GM21786 (cell line): Measurements from ENCODE around the gene FAXC.
"Not testable (repeated sequence)": the region's sequence is repeated elsewhere in the genome, so short reads cannot be mapped to it uniquely, and the experiment has no call there.

ENCODE experiments used
- ATAC-seq: cut with Tn5 transposase; IDR thresholded peaks from one replicate; pipeline ENCODE4 v1.9.1; 2021; ENCODE audit not compliant: unreplicated experiment

FAXC gene

DNA sequence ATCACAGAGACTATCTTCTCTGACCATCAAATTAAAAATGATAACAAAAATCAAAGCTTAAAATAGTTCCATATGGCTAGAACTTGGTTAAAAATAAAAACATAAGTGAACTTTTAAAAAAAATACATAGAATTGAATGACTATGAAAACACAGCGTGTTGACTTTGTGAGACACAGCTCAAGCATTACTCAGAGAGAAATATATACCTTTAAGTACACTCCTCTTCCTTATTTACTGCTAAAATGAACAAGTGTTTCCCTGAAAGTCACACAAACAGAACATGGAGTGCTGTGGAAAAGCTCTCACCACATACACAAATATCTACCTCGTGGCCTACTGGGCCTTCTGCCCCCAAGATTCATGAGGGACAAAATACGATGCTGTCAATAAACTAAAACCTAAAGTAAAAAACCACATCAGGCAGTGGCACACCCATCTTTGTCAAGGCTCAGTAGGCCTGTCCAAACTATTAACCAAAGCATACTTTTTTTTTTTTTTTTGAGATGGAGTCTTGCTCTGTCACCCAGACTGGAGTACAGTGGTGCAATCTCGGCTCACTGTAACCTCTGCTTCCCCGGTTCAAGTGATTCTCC, 7.5 kb downstream of the FAXC start:
- peak; percentile 59 for ATAC-seq

DNA sequence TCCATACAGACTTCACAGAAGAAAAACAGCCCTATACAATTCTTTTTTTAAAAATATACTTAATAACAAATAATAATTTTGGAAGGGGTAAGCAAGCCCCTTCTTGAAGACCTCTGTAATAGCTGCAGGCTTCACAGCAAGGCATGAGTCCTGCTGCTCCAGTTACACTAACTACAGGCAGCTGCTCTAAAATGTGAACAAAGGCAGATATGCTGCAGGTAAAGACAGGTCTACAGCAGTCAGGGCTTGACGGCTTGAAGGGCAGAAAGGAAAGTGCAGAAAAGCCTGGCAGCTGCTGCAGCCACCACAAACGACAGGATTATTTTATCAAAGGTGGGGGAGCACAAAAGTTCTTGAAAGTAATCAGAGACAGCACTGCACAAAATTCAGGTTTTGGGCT, 11.3 kb downstream of the FAXC start:
- no peak for ATAC-seq

DNA sequence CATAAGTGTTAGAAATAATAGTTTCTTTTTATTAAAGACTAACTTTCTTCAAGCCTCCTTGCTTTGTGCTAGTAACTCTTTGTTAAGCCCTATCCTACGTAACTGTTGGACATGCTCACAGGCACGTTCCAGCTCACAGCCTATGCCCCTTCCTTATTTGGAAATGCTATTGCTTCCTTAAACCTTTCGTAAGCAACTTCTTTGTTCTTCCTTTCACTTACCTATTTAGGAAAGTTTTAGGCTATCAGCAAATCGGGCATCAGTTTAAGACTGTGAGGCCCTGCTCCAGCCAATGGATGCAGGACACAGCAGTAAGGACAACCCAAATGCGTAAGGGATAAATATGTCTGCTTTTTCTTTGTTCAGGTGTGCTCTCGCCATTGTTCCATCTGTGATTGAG, 14.2 kb downstream of the FAXC start:
- not testable (repeated sequence) for ATAC-seq

- ATAC-seq = peak; percentile 25
Observed at GRCh38 chr6:99334526-99335127, 14.8 kb downstream of the FAXC start.

- ATAC-seq = peak; percentile 91
Observed at GRCh38 chr6:99333068-99333467, 16.4 kb downstream of the FAXC start.

GRCh38 chr6:99331531-99331930, 17.9 kb downstream of the FAXC start:
- ATAC-seq = no peak

DNA sequence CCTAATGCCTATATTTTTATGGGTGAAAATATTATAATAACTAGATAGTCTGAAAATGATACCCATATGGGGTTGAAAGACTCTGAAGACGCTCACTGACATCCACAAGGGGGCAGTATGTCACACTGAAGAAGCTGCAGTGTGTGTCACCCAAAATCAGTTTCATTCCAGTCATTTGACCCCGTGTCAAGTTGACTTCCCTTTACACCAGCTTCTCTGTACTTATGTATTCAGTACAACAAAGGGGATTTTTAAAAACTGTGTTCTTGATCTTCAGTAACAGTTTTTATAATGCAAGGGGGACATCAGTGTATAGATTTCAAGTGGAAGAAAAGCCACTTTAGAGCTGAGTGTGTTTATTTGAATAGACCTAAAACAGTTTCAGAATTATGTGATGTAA, 19.3 kb downstream of the FAXC start:
- ATAC-seq = peak; percentile 69

DNA sequence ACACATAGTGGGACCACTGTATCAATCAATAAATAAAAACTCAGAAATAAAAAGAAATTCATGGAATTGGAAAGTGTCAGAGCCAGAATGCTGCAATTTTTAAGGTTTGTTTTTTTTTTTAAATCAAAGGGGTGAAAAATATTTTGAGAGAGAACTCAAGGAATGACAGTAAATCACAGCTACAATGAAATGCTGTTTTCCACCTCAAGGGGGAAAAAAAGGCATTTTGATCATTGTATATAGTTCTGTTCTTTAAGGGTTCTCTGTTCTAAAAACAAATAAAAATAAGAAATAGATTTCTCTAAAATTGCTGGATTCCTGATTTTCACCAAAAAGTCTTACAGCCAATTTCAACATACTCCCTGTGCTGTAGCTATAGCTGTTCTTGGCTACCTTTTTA, 24.5 kb downstream of the FAXC start:
- ATAC-seq = no peak

DNA sequence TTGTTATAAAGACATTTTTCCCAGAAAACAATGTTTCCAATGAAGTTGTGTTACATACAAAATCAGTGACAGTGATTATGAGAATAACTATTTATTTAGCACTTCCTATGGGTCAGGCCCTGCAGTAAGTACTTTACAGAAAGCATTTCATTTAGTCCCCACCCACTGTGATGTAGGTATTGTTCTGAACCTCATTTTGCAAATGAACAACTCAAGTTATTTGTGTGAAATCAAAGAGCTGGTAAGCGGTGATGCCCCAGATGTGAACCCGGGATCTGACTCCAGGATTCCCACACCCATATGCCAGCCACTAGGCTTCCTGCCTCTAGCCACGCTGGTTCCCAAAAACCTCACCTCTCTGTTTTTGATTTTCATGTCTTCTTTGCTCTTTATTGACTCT, 30.9 kb downstream of the FAXC start:
- ATAC-seq = no peak

DNA sequence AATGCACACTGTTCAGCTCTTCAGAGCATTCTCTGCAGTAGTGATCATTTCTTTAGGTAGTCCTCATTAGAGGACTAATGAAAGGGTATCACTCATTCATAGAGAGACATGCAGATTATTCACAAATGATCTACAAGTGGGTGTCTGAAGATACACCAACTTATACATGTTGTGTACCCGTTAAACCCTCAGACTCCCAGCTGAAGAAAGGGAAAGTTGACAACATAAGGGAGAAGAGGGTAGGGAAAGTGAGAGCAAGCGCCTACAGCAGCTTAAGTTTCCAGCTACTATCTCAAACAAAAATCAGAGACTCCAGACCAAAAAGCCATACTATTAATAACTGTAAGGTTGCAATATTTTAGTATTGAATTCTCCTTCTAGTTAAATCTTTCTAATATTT, 37.1 kb downstream of the FAXC start:
- ATAC-seq = no peak

GRCh38 chr6:99310553-99310952, 38.9 kb downstream of the FAXC start:
- ATAC-seq = no peak

DNA sequence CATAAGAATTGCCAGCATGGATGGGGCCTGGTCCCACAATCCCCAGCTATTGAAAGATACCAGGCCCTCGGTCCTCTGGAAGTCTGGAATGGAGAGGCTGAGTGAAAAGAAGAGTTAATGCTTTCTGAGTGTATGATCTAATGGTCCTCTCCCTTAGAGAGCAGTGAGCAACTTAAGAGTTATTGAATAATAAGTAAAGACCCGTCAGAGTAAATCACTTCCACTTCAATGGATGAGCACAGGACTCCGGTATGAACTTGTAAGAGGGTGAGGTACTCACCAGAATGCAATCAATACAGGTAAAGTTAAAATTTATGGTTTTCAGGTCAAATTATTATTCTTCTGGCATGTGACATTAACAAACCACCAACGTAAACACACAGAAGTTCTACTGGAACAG, 39.9 kb downstream of the FAXC start:
- no peak for ATAC-seq

DNA sequence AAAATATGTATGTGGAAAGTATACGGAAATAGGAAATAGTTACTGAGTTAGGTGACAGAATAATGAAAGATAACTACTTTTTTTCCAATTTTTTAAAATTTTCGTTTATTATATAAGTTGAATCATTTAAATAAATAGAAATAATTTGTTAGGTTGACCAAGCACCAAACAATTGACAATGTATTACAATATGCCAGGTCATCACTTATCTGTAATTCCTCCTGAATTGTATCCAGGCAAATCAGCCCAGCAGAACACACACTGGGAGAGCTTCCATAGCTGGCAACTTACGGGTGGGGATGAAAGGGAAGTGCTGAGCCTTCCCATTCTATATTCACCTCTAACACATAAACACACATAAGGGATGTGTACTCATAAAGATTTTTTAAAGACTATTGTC, 40.7 kb downstream of the FAXC start:
- ATAC-seq = no peak

DNA sequence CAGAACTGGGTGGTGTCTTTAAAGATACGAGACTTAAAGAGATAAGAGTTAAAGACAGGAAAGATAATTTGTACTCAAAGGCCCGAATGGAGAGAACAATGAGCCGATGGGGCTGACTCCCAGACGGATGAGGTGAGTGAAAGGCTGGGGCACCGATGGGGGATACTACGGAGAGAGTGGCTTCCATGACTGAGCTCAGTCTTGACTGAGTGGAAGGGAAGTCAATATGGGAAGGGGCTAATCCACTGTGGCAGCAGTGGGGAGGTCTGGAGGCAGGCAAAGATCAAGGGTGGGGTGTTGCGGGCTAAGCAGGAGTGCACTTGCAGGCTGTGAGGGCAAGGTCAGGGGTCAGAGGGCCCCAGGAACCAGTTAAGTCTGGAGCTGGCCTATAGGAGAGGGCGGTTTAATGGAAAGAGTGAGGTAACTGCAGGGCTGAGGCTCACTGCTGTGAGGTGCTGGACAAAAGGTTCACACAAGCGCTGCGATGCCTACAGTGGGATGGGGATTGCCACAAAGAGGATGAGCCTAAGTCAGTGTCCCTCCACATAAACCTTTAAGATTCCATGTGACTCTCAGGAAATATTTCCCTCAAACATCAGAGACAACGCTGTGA, 42.1 kb downstream of the FAXC start:
- no peak for ATAC-seq

- no peak for ATAC-seq
Observed at GRCh38 chr6:99306341-99306740, 43.1 kb downstream of the FAXC start.

DNA sequence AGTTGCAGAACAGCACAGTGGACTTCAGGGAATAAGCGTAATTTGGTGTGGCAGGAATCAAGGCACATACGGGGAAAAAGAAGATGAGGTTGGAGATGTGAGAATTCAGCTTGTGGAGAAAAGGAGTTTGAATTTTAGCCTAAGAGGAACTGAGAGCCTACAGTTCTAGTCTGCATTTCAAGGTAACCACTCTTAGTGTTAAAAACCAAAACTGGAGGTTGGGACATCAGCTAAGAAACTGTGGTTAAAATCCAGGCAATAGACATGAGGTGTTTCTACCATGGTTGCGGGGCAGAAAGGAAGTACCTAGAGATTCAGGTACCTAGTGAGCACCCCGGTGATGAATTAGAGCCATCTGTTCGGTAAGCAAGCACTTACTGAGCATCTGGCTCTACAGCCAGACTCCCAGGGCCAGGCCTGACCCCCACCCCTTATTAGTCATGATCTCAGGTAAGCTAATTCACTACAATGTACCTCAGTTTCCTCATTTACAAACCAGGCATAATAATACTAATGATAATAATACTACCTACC, 44.4 kb downstream of the FAXC start:
- no peak for ATAC-seq

DNA sequence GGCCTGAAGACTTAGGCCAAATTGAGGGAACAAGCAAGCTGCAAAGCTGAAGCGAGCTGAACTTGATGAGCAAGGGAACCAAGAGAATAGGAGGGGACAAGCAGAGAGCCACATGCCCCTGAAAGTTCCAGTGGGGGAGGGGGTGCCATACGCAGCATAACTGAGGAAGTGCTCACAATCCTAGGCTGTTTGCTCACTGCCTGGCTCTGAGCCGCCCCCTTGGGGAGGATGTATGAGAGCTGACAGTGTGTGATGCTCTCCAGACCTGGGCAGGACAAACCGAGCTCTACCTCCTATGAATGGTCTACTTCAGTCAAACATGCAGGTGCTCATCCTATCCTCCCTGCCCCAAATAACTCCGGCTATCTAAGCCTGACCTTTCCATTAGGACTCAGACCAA, 52.1 kb downstream of the FAXC start:
- no peak for ATAC-seq

GRCh38 chr6:99297006-99297405, 52.5 kb downstream of the FAXC start:
- ATAC-seq = no peak

DNA sequence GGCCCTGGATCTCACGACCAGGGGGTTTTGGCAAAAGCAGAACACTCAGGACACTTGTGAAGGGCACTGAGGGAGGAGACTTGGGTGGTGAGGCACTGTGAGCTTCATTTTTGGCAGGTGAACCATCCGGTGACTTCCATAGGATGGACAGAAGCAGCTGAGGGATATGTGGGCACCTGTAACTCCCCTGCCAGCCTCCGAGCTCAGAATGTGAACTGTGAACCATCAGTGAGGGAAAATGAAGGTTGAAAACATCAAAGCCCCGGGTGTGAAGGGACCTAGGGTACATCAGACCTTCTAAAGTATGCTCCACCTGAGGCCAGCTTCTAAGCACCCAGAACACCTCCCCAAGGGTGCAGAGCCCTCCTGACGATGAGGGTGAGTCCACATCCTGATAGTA, 53.2 kb downstream of the FAXC start:
- ATAC-seq = no peak

DNA sequence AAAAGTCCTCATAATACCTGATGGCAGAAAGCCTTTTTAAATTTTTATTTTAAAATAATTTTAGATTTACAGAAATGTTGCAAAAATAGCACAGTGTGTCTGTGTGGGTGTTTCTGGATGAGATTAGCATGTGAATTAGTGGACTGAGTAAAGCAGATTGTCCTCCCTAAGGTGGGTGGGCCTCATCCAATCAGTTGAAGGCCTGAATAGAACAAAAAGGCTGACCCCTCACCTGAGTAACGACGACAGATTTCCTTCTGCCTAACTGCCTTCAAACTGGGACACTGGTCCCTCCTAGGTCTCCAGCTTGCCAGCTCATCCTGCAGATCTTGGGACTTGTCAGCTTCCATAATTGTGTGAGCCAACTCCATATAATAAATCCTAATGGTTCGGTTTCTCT, 54.2 kb downstream of the FAXC start:
- ATAC-seq = no peak

DNA sequence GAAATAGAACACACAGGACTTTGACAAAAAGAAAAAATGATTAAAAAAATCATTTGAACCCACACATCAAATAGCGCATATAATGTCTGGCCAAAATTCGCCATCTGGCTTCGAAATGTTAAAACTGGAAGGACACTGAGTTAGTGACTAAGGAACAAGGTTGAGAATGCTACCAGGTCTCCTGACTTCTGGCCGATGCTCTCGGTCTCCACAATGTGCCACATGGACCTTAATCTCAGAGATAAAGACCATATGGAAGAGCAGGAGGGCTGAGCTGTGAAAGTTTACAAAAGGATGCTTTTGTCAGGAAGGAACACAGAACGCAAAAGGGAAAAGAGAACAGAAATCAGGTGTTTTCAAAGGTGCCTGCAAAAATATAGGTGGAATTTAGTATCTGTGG, 54.7 kb downstream of the FAXC start:
- no peak for ATAC-seq

DNA sequence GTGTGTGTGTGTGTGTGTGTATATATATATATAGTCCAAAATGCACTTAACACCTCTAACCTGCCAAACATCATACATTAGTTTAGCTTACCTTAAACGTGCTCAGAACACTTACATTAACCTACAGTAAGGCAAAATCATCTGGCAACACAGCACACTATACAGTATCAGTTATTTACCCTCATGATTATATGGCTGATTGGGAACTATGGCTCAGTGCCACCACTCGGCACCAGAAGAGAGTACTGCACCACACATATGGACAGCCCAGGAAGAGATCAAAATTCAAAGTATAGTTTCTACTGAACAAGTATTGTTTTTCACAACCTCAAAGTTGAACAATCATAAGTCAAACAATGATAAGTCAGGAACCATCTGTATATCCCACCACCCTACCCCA, 59.8 kb downstream of the FAXC start:
- no peak for ATAC-seq

DNA sequence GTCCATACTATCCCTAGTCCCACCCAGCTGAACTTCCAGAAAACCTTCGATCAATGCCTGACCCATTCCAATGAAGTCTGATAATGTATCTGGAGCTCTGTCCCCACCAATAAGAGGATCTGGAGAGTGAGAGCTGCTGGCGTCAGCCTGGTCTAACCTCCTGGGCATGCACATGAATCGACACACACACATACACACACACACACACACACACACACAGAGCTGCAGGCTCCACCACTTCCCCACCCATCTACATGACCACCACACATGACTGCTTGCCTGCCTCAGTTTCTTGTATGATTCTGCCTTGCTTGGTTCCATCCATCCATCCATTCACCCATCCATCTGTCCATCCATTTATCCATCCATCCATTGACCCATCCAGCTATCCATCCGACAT, 60.8 kb downstream of the FAXC start:
- ATAC-seq = no peak
